ENCODE data around the gene DRAP1.
A peak's percentile ranks its signal among the peaks of the same experiment; 100 is the strongest.

Gene DRAP1

DNA sequence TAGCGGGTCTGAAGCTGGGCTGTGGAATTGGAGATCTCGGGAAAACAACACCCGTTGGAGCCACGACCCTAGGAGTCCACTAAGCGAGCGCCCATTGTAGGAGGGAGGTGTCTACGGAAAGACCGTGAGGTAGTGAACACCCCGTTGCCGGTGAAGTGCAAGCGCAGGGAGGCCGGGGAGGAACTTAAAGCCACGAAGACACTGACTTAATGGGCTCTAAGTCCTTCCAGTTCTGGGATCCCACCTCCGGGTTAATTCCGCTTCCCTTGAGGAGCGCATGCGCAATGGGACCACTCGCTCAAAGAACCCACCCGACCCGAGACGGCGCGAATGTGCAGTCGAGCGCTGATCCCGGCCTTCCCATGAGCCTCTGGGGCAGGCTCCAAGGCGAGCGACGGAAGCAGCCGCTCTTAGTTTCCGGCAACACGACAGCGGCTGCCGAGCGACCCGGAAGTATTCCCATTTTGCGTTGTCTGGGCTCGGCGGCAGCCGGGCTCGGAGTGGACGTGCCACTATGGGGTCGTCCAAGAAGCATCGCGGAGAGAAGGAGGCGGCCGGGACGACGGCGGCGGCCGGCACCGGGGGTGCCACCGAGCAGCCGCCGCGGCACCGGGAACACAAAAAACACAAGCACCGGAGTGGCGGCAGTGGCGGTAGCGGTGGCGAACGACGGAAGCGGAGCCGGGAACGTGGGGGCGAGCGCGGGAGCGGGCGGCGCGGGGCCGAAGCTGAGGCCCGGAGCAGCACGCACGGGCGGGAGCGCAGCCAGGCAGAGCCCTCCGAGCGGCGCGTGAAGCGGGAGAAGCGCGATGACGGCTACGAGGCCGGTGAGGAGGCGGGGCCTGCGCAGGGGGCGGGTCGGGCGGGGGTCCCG, 42.3 kb downstream of the DRAP1 start, which contains the start of gene SART1:
Gene SART1 (plus strand): TSS at position 468 of the 874 bp plus-strand sequence. CDS start 47 bp downstream, at position 515.
- DNase-seq (ENCODE audit: low read depth): peak; percentile 93

DNA sequence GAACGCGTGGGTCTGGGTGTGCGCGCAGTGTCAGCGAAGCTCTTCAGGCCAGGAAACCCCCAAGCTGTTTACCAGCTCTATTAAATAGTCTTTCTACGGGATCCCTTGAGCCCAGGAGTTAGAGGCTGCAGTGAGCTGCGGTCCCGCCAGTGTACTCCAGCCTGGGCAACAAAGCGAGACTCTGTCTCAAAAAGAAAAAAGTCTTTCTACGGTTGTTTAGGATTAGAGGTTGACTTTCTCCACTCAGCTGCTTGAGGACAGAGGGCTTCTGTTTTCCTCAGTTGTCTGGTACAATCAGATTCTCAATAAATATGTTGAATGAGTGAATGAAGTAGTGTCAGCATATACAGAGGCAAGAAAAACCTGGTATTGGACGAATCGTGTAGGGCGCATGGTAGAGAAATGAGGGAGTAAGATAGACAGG, 42.9 kb downstream of the DRAP1 start:
- DNase-seq (ENCODE audit: low read depth): no peak

DNA sequence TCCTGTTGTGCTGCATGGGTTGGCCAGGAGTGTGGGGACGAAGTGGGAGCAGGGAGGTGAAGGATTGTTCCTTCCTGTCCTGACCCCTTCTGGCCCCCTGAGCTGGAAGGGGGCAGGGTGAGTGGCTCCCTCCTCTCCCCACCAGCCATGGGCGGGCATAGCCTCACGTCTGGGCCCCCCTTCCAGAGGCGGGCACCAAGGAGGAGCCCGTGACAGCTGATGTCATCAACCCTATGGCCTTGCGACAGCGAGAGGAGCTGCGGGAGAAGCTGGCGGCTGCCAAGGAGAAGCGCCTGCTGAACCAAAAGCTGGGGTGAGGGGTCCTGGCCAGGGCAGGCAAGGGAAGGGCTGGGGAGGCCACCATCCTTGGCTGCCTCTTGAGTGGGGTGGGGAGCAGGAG, 45.7 kb downstream of the DRAP1 start:
- no peak for DNase-seq (ENCODE audit: low read depth)

DNA sequence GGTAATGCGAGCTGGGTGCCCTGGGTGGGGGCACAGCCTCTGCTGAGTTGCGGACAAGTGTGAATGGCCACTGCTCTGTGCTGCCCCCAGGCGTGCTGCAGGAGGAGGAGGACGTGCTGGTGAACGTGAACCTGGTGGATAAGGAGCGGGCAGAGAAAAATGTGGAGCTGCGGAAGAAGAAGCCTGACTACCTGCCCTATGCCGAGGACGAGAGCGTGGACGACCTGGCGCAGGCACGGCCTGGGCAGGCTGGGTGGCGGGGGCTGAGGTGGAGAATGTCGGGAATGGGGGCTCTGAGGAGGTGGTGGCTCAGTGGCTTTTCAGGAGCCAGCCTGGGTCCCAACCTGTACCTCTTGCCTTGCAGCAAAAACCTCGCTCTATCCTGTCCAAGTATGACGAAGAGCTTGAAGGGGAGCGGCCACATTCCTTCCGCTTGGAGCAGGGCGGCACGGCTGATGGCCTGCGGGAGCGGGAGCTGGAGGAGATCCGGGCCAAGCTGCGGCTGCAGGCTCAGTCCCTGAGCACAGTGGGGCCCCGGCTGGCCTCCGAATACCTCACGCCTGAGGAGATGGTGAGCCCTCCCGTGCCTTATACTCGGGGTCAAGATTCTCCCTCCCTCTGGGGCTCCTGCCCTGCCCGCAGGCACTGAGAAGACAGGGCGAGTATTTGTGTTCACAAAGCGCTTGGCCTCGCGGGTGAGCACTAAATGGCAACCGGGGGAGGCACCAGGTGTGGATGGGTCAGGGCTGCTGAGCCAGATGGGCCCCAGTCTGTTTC, 46.9 kb downstream of the DRAP1 start:
- DNase-seq (ENCODE audit: low read depth): no peak

DNA sequence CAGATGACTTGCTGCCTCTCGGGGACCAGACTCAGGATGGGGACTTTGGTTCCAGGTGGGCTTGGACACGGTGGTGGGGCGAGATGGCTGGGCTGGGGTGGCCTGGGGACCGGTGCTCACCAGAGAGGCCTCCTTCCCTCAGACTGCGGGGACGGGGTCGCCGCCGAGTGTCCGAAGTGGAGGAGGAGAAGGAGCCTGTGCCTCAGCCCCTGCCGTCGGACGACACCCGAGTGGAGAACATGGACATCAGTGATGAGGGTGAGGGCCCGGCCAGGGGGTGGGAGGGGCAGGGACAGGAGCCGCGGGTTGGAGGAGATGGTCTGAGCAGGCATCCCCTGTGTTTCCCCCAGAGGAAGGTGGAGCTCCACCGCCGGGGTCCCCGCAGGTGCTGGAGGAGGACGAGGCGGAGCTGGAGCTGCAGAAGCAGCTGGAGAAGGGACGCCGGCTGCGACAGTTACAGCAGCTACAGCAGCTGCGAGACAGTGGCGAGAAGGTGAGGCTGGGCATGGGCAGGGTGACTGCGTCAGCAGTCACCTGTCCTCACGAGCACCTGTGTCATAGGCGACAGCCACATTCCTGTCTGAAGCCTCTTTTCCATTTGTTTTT, 48.2 kb downstream of the DRAP1 start:
- no peak for DNase-seq (ENCODE audit: low read depth)

DNA sequence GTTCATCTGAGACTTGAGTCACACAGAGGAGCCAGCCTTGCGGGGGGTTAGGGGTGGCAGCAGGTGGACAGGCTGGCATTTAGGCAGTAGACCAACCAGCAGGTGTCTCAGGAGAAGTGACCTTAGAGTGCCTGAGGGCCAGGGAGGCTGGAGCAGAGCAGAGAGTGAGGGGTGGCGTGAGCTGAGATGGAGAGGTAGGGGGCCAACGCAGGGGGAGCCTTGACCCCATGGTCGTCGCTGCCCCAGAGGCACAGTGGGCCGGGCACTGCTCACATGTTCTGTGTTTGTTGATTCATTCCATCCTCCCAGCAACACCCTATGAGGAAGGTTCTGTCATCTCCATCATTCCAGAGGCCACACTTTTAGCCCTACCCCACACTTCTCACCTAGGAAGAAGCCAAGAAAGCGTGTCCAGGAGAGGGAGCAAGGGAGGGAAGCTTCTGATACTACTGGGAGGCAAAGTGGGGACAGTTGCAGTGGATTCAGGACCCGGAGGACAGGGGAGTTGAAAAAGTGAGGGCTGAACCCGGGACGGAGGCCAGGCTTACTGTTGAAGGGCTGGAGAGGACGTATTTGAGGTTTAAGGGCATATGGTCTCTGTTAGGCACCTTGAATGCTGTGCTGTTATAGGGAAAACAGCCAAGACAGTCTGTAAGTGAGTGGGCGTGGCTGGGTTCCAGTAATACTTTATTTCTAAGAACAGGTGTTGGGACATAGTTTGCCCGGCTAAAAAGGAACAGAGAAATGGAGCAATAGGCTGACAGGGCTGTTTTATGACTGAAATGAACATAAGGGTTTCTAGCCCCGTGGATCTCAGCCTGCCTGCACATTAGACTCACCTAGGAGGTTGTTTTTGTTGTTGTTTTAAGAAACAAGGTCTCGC, 49.6 kb downstream of the DRAP1 start:
- no peak for DNase-seq (ENCODE audit: low read depth)

Data from stimulated activated CD8-positive, alpha-beta memory T cell treated with anti-CD3 and anti-CD28 coated beads, Interleukin-7, amount 100 ng/mL, for 24 hours (primary cell).